H1 (cell line): ENCODE measurements around the gene SLC39A11. TPM values are rescaled to one million over a fixed set of nuclear protein-coding genes. Genes with fewer than 3 reads are reported as not detected.

ENCODE experiments used
- CTCF ChIA-PET: fragments of 300-600 bp; sonication (Branson Sonifier 250); formaldehyde crosslinking; loops from one replicate; lab custom pipeline; 2021; ENCODE audit not compliant: partially characterized antibody; lab: Charles Lee
- POLR2A ChIA-PET: fragments of 300-600 bp; sonication (Branson Sonifier 250); formaldehyde crosslinking; loops from one replicate; lab custom pipeline; 2021; ENCODE audit warnings: inconsistent platforms; ENCODE audit not compliant: partially characterized antibody; lab: Charles Lee
- DNase-seq, 2 experiments: peaks; one replicate each; pipeline versions ENCODE4 v3.0.0 to v3.0.0-alpha.2; 2010 to 2022; ENCODE audit warnings: low spot score in 2 of 2, low read depth in 1 of 2, mixed read lengths in 1 of 2
- FAIRE-seq: peaks from 2 replicates; lab custom pipeline; 2011; peaks lifted over from hg19 to GRCh38; lab: Jason Lieb, UNC
- H2AFZ ChIP-seq: 2 replicates; pipeline ENCODE4 v1.8.1; 2012; ENCODE audit warnings: low read length, inconsistent platforms
- H2AK5ac ChIP-seq: 2 replicates; pipeline ENCODE4 v1.6.1; 2013; ENCODE audit warnings: low read depth, low read length
- H2BK120ac ChIP-seq: replicated peaks from 2 replicates; pipeline ENCODE3; 2013; ENCODE audit warnings: low read depth, low read length, inconsistent platforms
- H2BK12ac ChIP-seq: 2 replicates; pipeline ENCODE4 v1.6.1; 2013; ENCODE audit warnings: low read depth, low read length
- H2BK15ac ChIP-seq: 2 replicates; pipeline ENCODE4 v1.6.1; 2013; ENCODE audit warnings: low read length
- H2BK20ac ChIP-seq: 2 replicates; pipeline ENCODE4 v1.6.1; 2013; ENCODE audit warnings: low read length
- H2BK5ac ChIP-seq: 2 replicates; pipeline ENCODE4 v1.6.1; 2013; ENCODE audit warnings: low read depth, low read length
- H3K14ac ChIP-seq: 2 replicates; pipeline ENCODE4 v1.6.1; 2013; ENCODE audit warnings: inconsistent platforms; ENCODE audit not compliant: insufficient read length
- H3K18ac ChIP-seq: 2 replicates; pipeline ENCODE4 v1.6.1; 2013; ENCODE audit warnings: low read length; ENCODE audit errors: extremely low read depth
- H3K23ac ChIP-seq: 2 replicates; pipeline ENCODE4 v1.6.1; 2013; ENCODE audit warnings: inconsistent platforms; ENCODE audit not compliant: insufficient read length
- H3K23me2 ChIP-seq: 2 replicates; pipeline ENCODE4 v1.6.1; 2013; ENCODE audit warnings: low read depth, low read length
- H3K27ac ChIP-seq: 2 replicates; pipeline ENCODE4 v1.6.1; 2011; ENCODE audit warnings: low read depth, low read length, inconsistent platforms
- H3K27me3 ChIP-seq, 4 experiments: replicated peaks in 1 of 4; 1 replicate in 1 of 4; 2 replicates in 3 of 4; pipeline versions ENCODE4 v1.6.1 to v1.8.1; 2011 to 2013; ENCODE audit warnings: low read length in 3 of 4, mild to moderate bottlenecking in 3 of 4, inconsistent platforms in 2 of 4, mixed read lengths in 2 of 4, moderate library complexity in 1 of 4; ENCODE audit not compliant: control insufficient read depth in 3 of 4, insufficient read depth in 3 of 4; ENCODE audit errors: extremely low read depth in 1 of 4
- H3K36me3 ChIP-seq, 4 experiments: 2 replicates each; pipeline versions ENCODE4 v1.6.1 to v1.8.1; 2011 to 2013; ENCODE audit warnings: mild to moderate bottlenecking in 4 of 4, low read length in 3 of 4, moderate library complexity in 2 of 4, control low read depth in 1 of 4, inconsistent platforms in 1 of 4; ENCODE audit not compliant: insufficient read depth in 4 of 4, control insufficient read depth in 2 of 4
- H3K4ac ChIP-seq: replicated peaks from 2 replicates; pipeline ENCODE3; 2013; ENCODE audit warnings: low read length, low read depth, mixed read lengths, inconsistent platforms; ENCODE audit not compliant: insufficient read length
- H3K4me1 ChIP-seq, 4 experiments: replicated peaks in 1 of 4; 1 replicate in 1 of 4; 2 replicates in 3 of 4; pipeline versions ENCODE4 v1.6.1 to v1.8.1; 2011 to 2013; ENCODE audit warnings: low read length in 3 of 4, inconsistent platforms in 2 of 4, mixed read lengths in 1 of 4; ENCODE audit not compliant: insufficient read depth in 4 of 4, control insufficient read depth in 3 of 4
- H3K4me2 ChIP-seq, 2 experiments: 2 replicates each; pipeline versions ENCODE4 v1.6.1 to v1.8.1; 2011 to 2013; ENCODE audit warnings: low read depth in 2 of 2, low read length in 2 of 2, control low read depth in 1 of 2, inconsistent platforms in 1 of 2, mild to moderate bottlenecking in 1 of 2; ENCODE audit not compliant: insufficient read depth in 1 of 2
- H3K4me3 ChIP-seq, 4 experiments: fragments of 200-600, 300-600 bp in 1 of 4; sonication (generic), shearing (Covaris generic), sonication (Bioruptor Twin) in 1 of 4; 2 replicates each; pipeline versions ENCODE4 v1.5.1 to v1.8.1; 2011 to 2016; ENCODE audit warnings: low read length in 4 of 4, low read depth in 3 of 4, control low read depth in 2 of 4, inconsistent platforms in 2 of 4, mild to moderate bottlenecking in 2 of 4, mixed read lengths in 1 of 4, moderate library complexity in 1 of 4; ENCODE audit not compliant: insufficient read depth in 2 of 4; ENCODE audit errors: extremely low read depth in 1 of 4
- H3K56ac ChIP-seq: replicated peaks from 2 replicates; pipeline ENCODE3; 2013; ENCODE audit warnings: low read depth, mild to moderate bottlenecking, mixed read lengths, low read length, inconsistent platforms; ENCODE audit not compliant: insufficient read length
- H3K79me1 ChIP-seq: 2 replicates; pipeline ENCODE4 v1.6.1; 2013; ENCODE audit warnings: low read depth, low read length, control low read depth
- H3K79me2 ChIP-seq, 2 experiments: 2 replicates each; pipeline versions ENCODE4 v1.6.1 to v1.8.1; 2012 to 2013; ENCODE audit warnings: low read length in 2 of 2, mild to moderate bottlenecking in 2 of 2, inconsistent platforms in 1 of 2; ENCODE audit not compliant: insufficient read depth in 2 of 2, control insufficient read depth in 1 of 2
- H3K9ac ChIP-seq, 4 experiments: replicated peaks in 1 of 4; 1 replicate in 1 of 4; 2 replicates in 3 of 4; pipeline versions ENCODE4 v1.6.1 to v1.8.1; 2011 to 2013; ENCODE audit warnings: low read depth in 3 of 4, low read length in 3 of 4, control low read depth in 2 of 4, mild to moderate bottlenecking in 2 of 4, moderate library complexity in 2 of 4, inconsistent platforms in 1 of 4; ENCODE audit errors: extremely low read depth in 1 of 4
- H3K9me3 ChIP-seq, 2 experiments: 2 replicates each; pipeline versions ENCODE4 v1.6.1 to v1.8.1; 2012 to 2013; ENCODE audit warnings: mild to moderate bottlenecking in 2 of 2, moderate library complexity in 2 of 2, control low read depth in 1 of 2, inconsistent platforms in 1 of 2, low read depth in 1 of 2, low read length in 1 of 2, mixed read lengths in 1 of 2; ENCODE audit not compliant: insufficient read depth in 2 of 2
- H4K20me1 ChIP-seq, 2 experiments: replicated peaks in 1 of 2; 2 replicates each; pipeline versions ENCODE3 to v1.8.1; 2011 to 2013; ENCODE audit warnings: inconsistent platforms in 2 of 2, low read length in 2 of 2, mild to moderate bottlenecking in 1 of 2; ENCODE audit not compliant: insufficient read depth in 2 of 2, control insufficient read depth in 1 of 2
- H4K5ac ChIP-seq: 2 replicates; pipeline ENCODE4 v1.6.1; 2013; ENCODE audit warnings: low read length, low read depth, mixed read lengths, inconsistent platforms; ENCODE audit not compliant: insufficient read length
- H4K8ac ChIP-seq: 2 replicates; pipeline ENCODE4 v1.8.0; 2013; ENCODE audit warnings: mild to moderate bottlenecking, moderate library complexity, low read length, inconsistent platforms; ENCODE audit not compliant: insufficient read depth; ENCODE audit errors: extremely low read depth
- H4K91ac ChIP-seq: replicated peaks from 2 replicates; pipeline ENCODE3; 2013; ENCODE audit warnings: low read length, mixed read lengths, inconsistent platforms; ENCODE audit not compliant: insufficient read length
- CBX8 ChIP-seq: fragments of 300-800, 300-1000 bp; sonication (generic); IDR thresholded peaks from 2 replicates; pipeline ENCODE4 v1.7.1; 2016; ENCODE audit warnings: low read depth, low read length, borderline replicate concordance
- CTCF ChIP-seq, 3 experiments: IDR thresholded peaks; 1 replicate in 2 of 3; 2 replicates in 1 of 3; pipeline versions ENCODE4 v1.5.1 to v1.6.1; 2011; ENCODE audit warnings: low read length in 3 of 3, mild to moderate bottlenecking in 3 of 3, inconsistent platforms in 2 of 3, low read depth in 1 of 3, moderate library complexity in 1 of 3; ENCODE audit not compliant: insufficient read depth in 1 of 3; ENCODE audit errors: control extremely low read depth in 1 of 3
- GABPA ChIP-seq: IDR thresholded peaks from 2 replicates; pipeline ENCODE4 v1.6.1; 2011; ENCODE audit warnings: mild to moderate bottlenecking, low read length, moderate library complexity, borderline replicate concordance; ENCODE audit not compliant: insufficient read depth
- WGBS, 2 experiments: shearing (Covaris generic) in 1 of 2; methylation state at CpG; one replicate each; pipeline versions ENCODE4 v1.1.6 to v1.1.7; 2013 to 2015; ENCODE audit warnings: low lambda C conversion rate in 2 of 2, mixed read lengths in 2 of 2, inconsistent platforms in 1 of 2, low coverage in 1 of 2, missing lambda C conversion rate in 1 of 2; ENCODE audit not compliant: insufficient replicate concordance in 2 of 2, insufficient coverage in 1 of 2, insufficient read length in 1 of 2; ENCODE audit errors: extremely low coverage in 1 of 2, missing lambda C conversion rate in 1 of 2; 5-methylcytosine and 5-hydroxymethylcytosine counted together
- polyA plus RNA-seq, 7 experiments: library from polyadenylated mRNA; depleted of rRNA in 3 of 7; stranded (reverse) in 5 of 7; unstranded in 2 of 7; fragments of >200 nt in 5 of 7; fragments of 200-250 nt in 2 of 7; gene quantifications; 1 replicate in 5 of 7; 2 replicates in 1 of 7; 4 replicates in 1 of 7; pipeline versions ENCODE4 v1.2.1 to v1.2.3, GENCODE V29; 2011 to 2013; ENCODE audit warnings: missing spikeins in 2 of 7, mixed read lengths in 2 of 7
- total RNA-seq: library from RNA; stranded (reverse); fragmentation: NEBNext Ultra II Directional; extraction: Animal tissue kit (Norgen Biotek cat#: 25700); gene quantifications from 2 replicates; pipeline ENCODE4 v1.2.1, GENCODE V29; 2021

SLC39A11 gene
- total and polyA plus RNA-seq, 2 of the 8 experiments (the other 6 are each of a cell fraction or from before 2014, with no cell fraction given): 12.2 to 19.6 TPM

- H3K4ac ChIP-seq: no peak overlapping the region
- no peak overlapping the region for H3K23ac ChIP-seq
- H3K79me2 ChIP-seq: no peaks in the 10 kb centered on the region
- no peaks in the 10 kb centered on the region for H4K20me1 ChIP-seq
- no peak overlapping the region for H2BK5ac ChIP-seq
- H3K9ac ChIP-seq: no peak overlapping the region
- ChIA-PET POLR2A (no interaction called here), CTCF (interaction anchor here (1.1 to 2.9 kb wide), 9 partner anchors 10 to 393 kb away, joined by 3 to 17 read pairs (median 6); no protein-coding TSS in a partner anchor)
- no peak overlapping the region for H4K91ac ChIP-seq
- H2BK120ac ChIP-seq: no peak overlapping the region
- H3K23me2 ChIP-seq: no peaks in the 10 kb centered on the region
- no peak overlapping the region for H3K18ac ChIP-seq
- no peak overlapping the region for H2AK5ac ChIP-seq
- H3K27ac ChIP-seq: no peak overlapping the region
- no peak overlapping the region for H3K56ac ChIP-seq
- H3K4me3 ChIP-seq: no peak overlapping the region
- no peak overlapping the region for H3K14ac ChIP-seq
- H2BK20ac ChIP-seq: no peak overlapping the region
- 0 out of 4 replicates have a peak overlapping the region, but pooled peaks of 1 of the 2 experiments have one; percentile 8 for H3K4me2 ChIP-seq
- no peak overlapping the region for H2AFZ ChIP-seq
- H3K4me1 ChIP-seq: peaks cover 4 to 18% (median 11%) of the 10 kb centered on the region in 4 experiments; a peak in 5 of 7 replicates
- FAIRE-seq (no peak), DNase-seq (no peak)
- no peaks in the 10 kb centered on the region for H3K79me1 ChIP-seq
- H3K9me3 ChIP-seq: no peaks in the 10 kb centered on the region
- H4K8ac ChIP-seq: no peak overlapping the region; the same call in 1 of the 2 replicates
- 91% methylated on average over 11 of the region's 11 CpGs; no CpG with 5 or more reads in 1 of the 2 experiments for WGBS, 2 experiments
- no peak overlapping the region for H2BK15ac ChIP-seq
- H4K5ac ChIP-seq: no peak overlapping the region
- H3K27me3 ChIP-seq: no peaks in the 10 kb centered on the region
- H2BK12ac ChIP-seq: peak overlapping the region; percentile 18; the same call in 1 of the 2 replicates
- no peaks in the 10 kb centered on the region for H3K36me3 ChIP-seq
- TF ChIP-seq CTCF (IDR thresholded peaks at IDR 0.05; ENCODE audit: control extremely low read depth in 1 of 3, insufficient read depth in 1 of 3, low read depth in 1 of 3, low read length in 3 of 3) (no peak), GABPA (no peak), CBX8 (no peak)
These were observed 138.9 kb downstream of the SLC39A11 start for GRCh38 chr17:72953621-72954020.
